Erythroblast (primary cell): ENCODE measurements around the gene FANCE.

Source experiments
- GATA1 ChIP-seq: IDR thresholded peaks from 2 replicates; pipeline ENCODE4 v1.6.1; 2011; ENCODE audit warnings: low read depth, mild to moderate bottlenecking, control low read depth, low read length, moderate library complexity
- POLR2A ChIP-seq: IDR thresholded peaks from 2 replicates; pipeline ENCODE4 v1.6.1; 2011; ENCODE audit warnings: mild to moderate bottlenecking, low read length

GRCh38 chr6:35470663-35471120, 18.6 kb downstream of the FANCE start:
- TF ChIP-seq POLR2A (no peak), GATA1 (no peak)
